Activated effector memory CD4-positive, alpha-beta T cell treated with Interleukin-2 at 50 U/mL for 16 hours (primary cell): ENCODE results near the gene ADK.
"Not testable (repeated sequence)": the region's sequence is repeated elsewhere in the genome, so short reads cannot be mapped to it uniquely, and the experiment has no call there.

Experiments
- DNase-seq: peaks from one replicate; pipeline ENCODE4 v3.0.0-alpha.2; 2020

Gene ADK

GRCh38 chr10:74150990-74151878 is at the start of gene ADK:
Gene ADK (plus strand): TSS chr10:74151221. CDS start chr10:74151279, 58 bp downstream.
- peak; percentile 99 for DNase-seq

GRCh38 chr10:74103560-74104258 is 47.3 kb upstream of the ADK start:
- no peak for DNase-seq

- DNase-seq = no peak
These were observed 46.5 kb upstream of the ADK start for GRCh38 chr10:74104480-74104879.

- DNase-seq = no peak
These were observed 46.0 kb upstream of the ADK start for GRCh38 chr10:74104996-74105395.

GRCh38 chr10:74107391-74107790 is 43.6 kb upstream of the ADK start:
- no peak for DNase-seq

- no peak for DNase-seq
These were observed 41.6 kb upstream of the ADK start for GRCh38 chr10:74109452-74109851.

GRCh38 chr10:74110120-74110519 is 40.9 kb upstream of the ADK start:
- DNase-seq = no peak

- DNase-seq = no peak
These were observed 39.2 kb upstream of the ADK start for GRCh38 chr10:74111799-74112198.

GRCh38 chr10:74113546-74113945 is 37.5 kb upstream of the ADK start:
- no peak for DNase-seq

GRCh38 chr10:74114041-74114448 is 37.0 kb upstream of the ADK start:
- no peak for DNase-seq

- no peak for DNase-seq
These were observed 33.3 kb upstream of the ADK start for GRCh38 chr10:74117738-74118137.

GRCh38 chr10:74118804-74119203 is 32.2 kb upstream of the ADK start:
- DNase-seq = no peak

GRCh38 chr10:74120911-74121310 is 30.1 kb upstream of the ADK start:
- no peak for DNase-seq

GRCh38 chr10:74121368-74121767 is 29.7 kb upstream of the ADK start:
- no peak for DNase-seq

GRCh38 chr10:74122060-74122459 is 29.0 kb upstream of the ADK start:
- DNase-seq = no peak

GRCh38 chr10:74123081-74123480 is 27.9 kb upstream of the ADK start:
- DNase-seq = no peak

- DNase-seq = no peak
These were observed 16.8 kb upstream of the ADK start for GRCh38 chr10:74133923-74134820.

GRCh38 chr10:74135452-74135851 is 15.6 kb upstream of the ADK start:
- no peak for DNase-seq

GRCh38 chr10:74137992-74138391 is 13.0 kb upstream of the ADK start:
- DNase-seq = no peak

- not testable (repeated sequence) for DNase-seq
These were observed 12.4 kb upstream of the ADK start for GRCh38 chr10:74138596-74138995.

- no peak for DNase-seq
These were observed 11.0 kb upstream of the ADK start for GRCh38 chr10:74139981-74140380.

GRCh38 chr10:74140553-74140952 is 10.5 kb upstream of the ADK start:
- DNase-seq = no peak

GRCh38 chr10:74145133-74145532 is 5.9 kb upstream of the ADK start:
- DNase-seq = no peak
